Measurements from ENCODE around the gene ZKSCAN8.
A peak's percentile ranks its signal among the peaks of the same experiment; 100 is the strongest.

Gene ZKSCAN8

GRCh38 chr6:28207510-28208110 is 65.9 kb downstream of the ZKSCAN8 start:
- H3K4me3 ChIP-seq (ENCODE audit: low read depth, low read length): peak overlapping the region; percentile 44
- DNase-seq (ENCODE audit: low read depth, low spot score): peak; percentile 28
- in situ Hi-C loops (cut with HindIII; ENCODE audit: low sequenced_read_pairs): no loop called here
- no peak for TF ChIP-seq CTCF (IDR thresholded peaks at IDR 0.05; ENCODE audit: low read depth, low read length)

GRCh38 chr6:28208111-28208659 is 66.5 kb downstream of the ZKSCAN8 start:
- in situ Hi-C loops (cut with HindIII; ENCODE audit: low sequenced_read_pairs): no loop called here
- DNase-seq (ENCODE audit: low read depth, low spot score): peak; percentile 10
- peak overlapping the region; percentile 44 for H3K4me3 ChIP-seq (ENCODE audit: low read depth, low read length)
- no peak for TF ChIP-seq CTCF (IDR thresholded peaks at IDR 0.05; ENCODE audit: low read depth, low read length)

Measured in astrocyte of the spinal cord (primary cell).